Heart left ventricle (tissue), 16 donors: ENCODE data around the gene PRRX1. TPM values are rescaled to one million over a fixed set of nuclear protein-coding genes. Genes with fewer than 3 reads are reported as not detected.

Source experiments
- ATAC-seq, 4 donors: fragments of 200-7000 bp; cut with Tn5 transposase; one replicate each; pipeline ENCODE4 v1.9.1; 2020 to 2022; ENCODE audit warnings: moderate library complexity in 4 of 4, mild to moderate bottlenecking in 3 of 4, moderate number of reproducible peaks in 1 of 4
- DNase-seq, 5 donors: peaks; one replicate each; pipeline ENCODE4 v3.0.0-alpha.2; 2020
- H3K27ac ChIP-seq, 12 donors: fragments of 200-600 bp; sonication (generic) in 4 of 12; one replicate each; pipeline versions ENCODE4 v1.5.0 to v1.8.0; 2016 to 2022; ENCODE audit warnings: mild to moderate bottlenecking in 2 of 12
- H3K27me3 ChIP-seq, 9 donors: fragments of 200-600 bp; sonication (generic) in 2 of 9; one replicate each; pipeline versions ENCODE4 v1.5.1 to v1.8.0; 2016 to 2022; ENCODE audit warnings: mild to moderate bottlenecking in 3 of 9
- H3K36me3 ChIP-seq, 9 donors: fragments of 200-600 bp; sonication (generic) in 2 of 9; one replicate each; pipeline versions ENCODE4 v1.5.0 to v1.8.0; 2018 to 2022; ENCODE audit warnings: mild to moderate bottlenecking in 2 of 9
- H3K4me1 ChIP-seq, 12 donors: fragments of 200-600 bp; sonication (generic) in 4 of 12; one replicate each; pipeline versions ENCODE4 v1.5.0 to v1.8.0; 2016 to 2022; ENCODE audit warnings: mild to moderate bottlenecking in 3 of 12
- H3K4me3 ChIP-seq, 12 donors: fragments of 200-600 bp; sonication (generic) in 4 of 12; one replicate each; pipeline versions ENCODE4 v1.5.0 to v1.8.0; 2017 to 2022; ENCODE audit warnings: mild to moderate bottlenecking in 9 of 12, moderate library complexity in 4 of 12
- H3K9me3 ChIP-seq, 12 donors: fragments of 200-600 bp; sonication (generic) in 4 of 12; one replicate each; pipeline versions ENCODE4 v1.5.0 to v1.8.0; 2016 to 2022; ENCODE audit warnings: mild to moderate bottlenecking in 1 of 12
- CTCF ChIP-seq, 12 donors: fragments of 200-600 bp; sonication (generic) in 4 of 12; IDR thresholded peaks; one replicate each; pipeline versions ENCODE4 v1.5.0 to v1.8.0; 2018 to 2022; ENCODE audit warnings: antibody characterized with exemption in 12 of 12, mild to moderate bottlenecking in 5 of 12
- POLR2A ChIP-seq, 2 donors: fragments of 450-650 bp; IDR thresholded peaks; one replicate each; pipeline ENCODE4 v1.6.1; 2017; ENCODE audit warnings: antibody characterized with exemption in 2 of 2, mild to moderate bottlenecking in 2 of 2, moderate library complexity in 2 of 2
- WGBS, 4 donors: extraction: QIAGEN DNeasy Blood & Tissue Kit in 2 of 4; methylation state at CpG; one replicate each; pipeline versions ENCODE4 v1.1.5 to v1.1.7; 2013 to 2018; 5-methylcytosine and 5-hydroxymethylcytosine counted together
- intact Hi-C, 10 donors: fragments of 100-400 bp; cut with DNase I; formaldehyde crosslinking; loops; one replicate each; pipeline versions ENCODE4 v1.11.1 to v1.14.2; 2022
- polyA plus RNA-seq, 2 donors: library from polyadenylated mRNA; stranded (reverse); fragments of 200-250 nt; gene quantifications; one replicate each; pipeline ENCODE4 v1.2.3, GENCODE V29; 2013
- total RNA-seq, 9 donors: library from RNA; depleted of rRNA in 2 of 9; stranded (reverse); fragments of >200 nt in 2 of 9; fragmentation: NEBNext Ultra II Directional in 3 of 9; extraction: Animal tissue kit (Norgen Biotek cat#: 25700) in 3 of 9; gene quantifications; one replicate each; pipeline versions ENCODE4 v1.1.0 to v1.2.4, GENCODE V29; 2016 to 2023
- donor health status: ischemic (EF 13 %, LVEDD 7.1; RV severe dilation, severe dysfunction).
- donor health status: healthy with polysubstance abuse.
- donor health status: DM: no; HTN: yes; CAD: no.
- donor health status: DM: no; HTN: no; CAD: no.
- donor health status: ischemic (EF 25% LVEDD 6.9; RV normal size, moderate dysfunction).
- donor health status: ischemic (EF 25% LVEDD 5.7; RV mildly dilated, moderate dysfunction).
- donor health status: healthy.
- donor health status: DM: yes; HTN: yes; CAD: no.
- donor health status: ischemic (EF 35%, LVEDD 5.7; RV mildly dilated, moderate dysfunction).
- donor health status: nonischemic (EF 11% LVEDD 7.7; RV severe dilation, severe dysfunction).
- donor health status: DM: yes; HTN: yes; CAD: no.
- donor health status: PGD.
- donor health status: ischemic (EF 29% LVEDD 5.4; RV normal size, mild dysfunction).
- donor health status: nonischemic (EF 23%, LVEDD 6.1; RV moderate dilation, normal function).

PRRX1 gene
- total and polyA plus RNA-seq, 11 donors = 16.2 to 104 (median 52.3) TPM

GRCh38 chr1:170749959-170750358, 86.0 kb downstream of the PRRX1 start:
- H3K27ac ChIP-seq = no peak overlapping the region
- H3K27me3 ChIP-seq = no peaks in the 10 kb centered on the region
- intact Hi-C loops = loop anchor here in 1 of 10 donors (10.0 kb wide), 1 partner anchor 815 kb away; no protein-coding TSS in a partner anchor
- no peak for TF ChIP-seq POLR2A (IDR thresholded peaks at IDR 0.05)
- no peak for TF ChIP-seq CTCF (IDR thresholded peaks at IDR 0.05)
- no peaks in the 10 kb centered on the region for H3K9me3 ChIP-seq
- peaks cover 0 to 5% (median 0%) of the 10 kb centered on the region in 12 donors for H3K4me1 ChIP-seq
- WGBS, 4 donors = 53 to 64% (median 58%) methylated on average over 2 of the region's 2 CpGs
- H3K4me3 ChIP-seq = no peak overlapping the region
- DNase-seq (no peak), ATAC-seq (no peak)
- H3K36me3 ChIP-seq = no peaks in the 10 kb centered on the region

- 57 to 76% (median 72%) methylated on average over 3 of the region's 3 CpGs for WGBS, 4 donors
- H3K9me3 ChIP-seq = no peaks in the 10 kb centered on the region
- no peaks in the 10 kb centered on the region for H3K4me1 ChIP-seq
- H3K4me3 ChIP-seq = no peak overlapping the region
- ATAC-seq (no peak), DNase-seq (no peak)
- H3K27ac ChIP-seq = no peak overlapping the region
- no peaks in the 10 kb centered on the region for H3K36me3 ChIP-seq
- H3K27me3 ChIP-seq = no peaks in the 10 kb centered on the region
- TF ChIP-seq CTCF (IDR thresholded peaks at IDR 0.05) = no peak
- no peak for TF ChIP-seq POLR2A (IDR thresholded peaks at IDR 0.05)
- intact Hi-C loops = loop anchor here in 1 of 10 donors (10.0 kb wide), 1 partner anchor 821 kb away; no protein-coding TSS in a partner anchor
Measured at GRCh38 chr1:170755795-170756194, 91.9 kb downstream of the PRRX1 start.

GRCh38 chr1:170758992-170759391, 95.1 kb downstream of the PRRX1 start:
- no peak for DNase-seq
- no peak overlapping the region for H3K27ac ChIP-seq
- WGBS, 4 donors = 72 to 90% (median 81%) methylated on average over 2 of the region's 2 CpGs
- H3K27me3 ChIP-seq = no peaks in the 10 kb centered on the region
- TF ChIP-seq CTCF (IDR thresholded peaks at IDR 0.05) (no peak), POLR2A (IDR thresholded peaks at IDR 0.05) (no peak)
- ATAC-seq = no peak
- H3K4me3 ChIP-seq = no peak overlapping the region
- intact Hi-C loops = loop anchor here in 1 of 10 donors (10.0 kb wide), 1 partner anchor 824 kb away; no protein-coding TSS in a partner anchor
- no peaks in the 10 kb centered on the region for H3K4me1 ChIP-seq
- peaks cover 0 to 5% (median 0%) of the 10 kb centered on the region in 12 donors for H3K9me3 ChIP-seq
- H3K36me3 ChIP-seq = no peaks in the 10 kb centered on the region

GRCh38 chr1:170765279-170765678, 101.3 kb downstream of the PRRX1 start:
- DNase-seq (no peak), ATAC-seq (no peak)
- 39 to 75% (median 64%) methylated on average over 1 of the region's 1 CpG for WGBS, 4 donors
- peaks cover 0 to 5% (median 0%) of the 10 kb centered on the region in 12 donors for H3K9me3 ChIP-seq
- TF ChIP-seq CTCF (IDR thresholded peaks at IDR 0.05) (no peak), POLR2A (IDR thresholded peaks at IDR 0.05) (no peak)
- peaks cover 0 to 6% (median 0%) of the 10 kb centered on the region in 12 donors for H3K4me1 ChIP-seq
- H3K27me3 ChIP-seq = no peaks in the 10 kb centered on the region
- H3K4me3 ChIP-seq = no peak overlapping the region
- H3K27ac ChIP-seq = no peak overlapping the region
- no peaks in the 10 kb centered on the region for H3K36me3 ChIP-seq
- intact Hi-C loops = loop anchor here in 9 of 10 donors (5.0 to 10.0 kb wide), 12 partner anchors 70 to 830 kb away; partner anchors contain the start of genes GORAB (in 1 of the 9) and PRRX1 (in 1 of the 9)
